ENCODE measurements around the gene PLOD3.
A peak's percentile ranks its signal among the peaks of the same experiment; 100 is the strongest.

PLOD3 gene

DNA sequence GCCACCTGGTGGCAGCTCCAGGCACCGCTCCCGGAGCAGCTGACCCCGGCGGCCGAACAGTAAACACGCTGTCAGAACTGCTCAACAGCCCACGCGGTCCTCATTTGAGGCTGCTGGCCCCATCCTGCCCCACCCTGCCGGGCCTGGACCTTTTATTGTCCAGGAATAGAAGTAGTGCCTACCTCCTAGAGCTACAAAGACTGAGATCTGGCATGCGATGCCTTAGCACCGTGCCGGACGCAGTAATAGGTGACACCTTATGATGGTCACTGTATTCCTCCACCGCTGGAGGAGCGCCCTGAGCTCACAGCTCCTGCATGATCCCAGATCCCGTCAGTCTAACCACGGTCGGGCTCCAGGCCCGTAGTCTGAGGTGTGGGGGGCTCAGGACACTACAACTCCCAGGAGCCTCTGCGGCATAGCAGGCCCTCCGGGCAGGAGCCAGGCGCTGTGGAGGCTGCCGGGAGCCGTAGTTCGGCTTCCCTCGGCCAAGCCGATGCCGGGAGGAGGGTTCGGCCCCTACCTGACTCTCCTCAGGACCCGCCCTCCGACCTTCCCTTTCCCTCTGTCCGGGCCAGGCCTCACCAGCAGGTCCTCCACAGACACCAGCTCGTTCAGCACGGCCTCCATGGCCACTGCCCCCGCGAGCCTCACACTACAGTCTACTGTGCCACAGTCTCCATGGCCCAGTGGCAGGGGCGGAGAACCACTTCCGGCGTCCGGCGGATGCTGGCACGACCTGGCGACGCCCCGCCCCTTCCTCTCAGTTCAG lies 27.2 kb upstream of the PLOD3 start, which contains the start of gene FIS1:
FIS1 (minus strand) TSS at position 707 of the 772 bp plus-strand sequence; CDS start at position 630, 77 bp downstream.
- peak within 1 kb of the TSS; percentile 76 for H3K4me2 ChIP-seq (ENCODE audit: insufficient read depth, low read length)
- peak within 1 kb of the TSS; percentile 71 to 79 for H3K4me3 ChIP-seq (ENCODE audit: low read depth in 1 of 2, low read length in 2 of 2)
- peak within 1 kb of the TSS; percentile 95 for H3K27ac ChIP-seq (ENCODE audit: low read length)
- DNase-seq: peak; percentile 92
- peaks cover 33% of the 10 kb centered on the region for H3K36me3 ChIP-seq (ENCODE audit: insufficient read depth, low read length)
- TF ChIP-seq, protein P1, sequence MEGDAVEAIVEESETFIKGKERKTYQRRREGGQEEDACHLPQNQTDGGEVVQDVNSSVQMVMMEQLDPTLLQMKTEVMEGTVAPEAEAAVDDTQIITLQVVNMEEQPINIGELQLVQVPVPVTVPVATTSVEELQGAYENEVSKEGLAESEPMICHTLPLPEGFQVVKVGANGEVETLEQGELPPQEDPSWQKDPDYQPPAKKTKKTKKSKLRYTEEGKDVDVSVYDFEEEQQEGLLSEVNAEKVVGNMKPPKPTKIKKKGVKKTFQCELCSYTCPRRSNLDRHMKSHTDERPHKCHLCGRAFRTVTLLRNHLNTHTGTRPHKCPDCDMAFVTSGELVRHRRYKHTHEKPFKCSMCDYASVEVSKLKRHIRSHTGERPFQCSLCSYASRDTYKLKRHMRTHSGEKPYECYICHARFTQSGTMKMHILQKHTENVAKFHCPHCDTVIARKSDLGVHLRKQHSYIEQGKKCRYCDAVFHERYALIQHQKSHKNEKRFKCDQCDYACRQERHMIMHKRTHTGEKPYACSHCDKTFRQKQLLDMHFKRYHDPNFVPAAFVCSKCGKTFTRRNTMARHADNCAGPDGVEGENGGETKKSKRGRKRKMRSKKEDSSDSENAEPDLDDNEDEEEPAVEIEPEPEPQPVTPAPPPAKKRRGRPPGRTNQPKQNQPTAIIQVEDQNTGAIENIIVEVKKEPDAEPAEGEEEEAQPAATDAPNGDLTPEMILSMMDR (IDR thresholded peaks at IDR 0.05; ENCODE audit: borderline replicate concordance, extremely low read depth, low read length, poor library complexity, severe bottlenecking): peak; percentile 84
- TF ChIP-seq EZH2 (IDR thresholded peaks at IDR 0.05; ENCODE audit: borderline replicate concordance, low read depth, low read length, severe bottlenecking): no peak
- H4K20me1 ChIP-seq (ENCODE audit: insufficient read depth, low read length): peaks cover 16% of the 10 kb centered on the region
- peak within 1 kb of the TSS; percentile 71 for H3K9ac ChIP-seq (ENCODE audit: low read depth, low read length)
- H3K27me3 ChIP-seq (ENCODE audit: insufficient read depth, low read length, poor library complexity): no peaks in the 10 kb centered on the region
- peaks cover 74% of the 10 kb centered on the region for H3K79me2 ChIP-seq (ENCODE audit: insufficient read depth, low read length)
- H3K4me1 ChIP-seq (ENCODE audit: insufficient read depth, low read length): peaks cover 41% of the 10 kb centered on the region
- H3K9me3 ChIP-seq (ENCODE audit: insufficient read depth, low read length, severe bottlenecking): no peaks in the 10 kb centered on the region
- peak; percentile 94 for ATAC-seq (ENCODE audit: insufficient read depth, low read depth)
- H2AFZ ChIP-seq (ENCODE audit: low read depth, low read length): peak within 1 kb of the TSS; percentile 94

DNA sequence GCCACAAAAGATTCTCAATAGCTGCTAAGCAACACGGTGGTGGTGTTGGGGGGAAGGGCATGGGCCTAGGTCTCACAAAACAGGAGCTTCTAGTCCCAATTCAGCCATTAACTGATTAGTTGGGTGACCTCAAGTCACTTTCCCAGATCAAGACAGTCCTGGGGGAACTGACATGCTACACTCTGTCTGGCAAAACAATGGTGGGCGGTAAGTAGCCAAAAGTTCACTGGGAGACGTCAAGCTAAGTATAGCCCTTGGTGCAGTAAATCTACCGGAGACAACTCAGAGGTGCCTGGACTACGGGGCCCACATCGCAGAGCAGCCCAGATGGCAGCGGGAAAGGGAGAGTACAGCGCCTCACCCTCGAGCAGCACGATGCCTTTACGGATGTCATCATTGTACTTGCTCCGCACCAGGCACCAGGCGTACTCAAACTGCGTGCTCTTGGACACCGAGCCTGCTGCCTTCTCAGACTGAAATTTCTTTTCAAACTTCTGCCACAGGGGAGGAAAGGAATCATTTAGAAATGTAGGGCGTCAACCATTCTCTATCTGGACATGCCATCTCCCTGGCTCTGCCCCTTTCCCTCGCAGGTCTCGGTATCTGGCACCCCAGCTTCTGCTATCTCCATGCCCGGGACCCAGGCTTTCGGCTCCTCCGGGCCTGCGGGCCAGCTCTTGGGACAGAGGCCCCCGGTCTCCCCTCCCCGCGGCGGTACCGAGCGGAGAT lies 26.4 kb upstream of the PLOD3 start:
- peaks cover 32% of the 10 kb centered on the region for H3K36me3 ChIP-seq (ENCODE audit: insufficient read depth, low read length)
- peaks cover 66% of the 10 kb centered on the region for H3K79me2 ChIP-seq (ENCODE audit: insufficient read depth, low read length)
- peaks cover 35% of the 10 kb centered on the region for H3K4me1 ChIP-seq (ENCODE audit: insufficient read depth, low read length)
- peak overlapping the region; percentile 71 to 79 for H3K4me3 ChIP-seq (ENCODE audit: low read depth in 1 of 2, low read length in 2 of 2)
- ATAC-seq (ENCODE audit: insufficient read depth, low read depth) (no peak), DNase-seq (no peak)
- H3K9me3 ChIP-seq (ENCODE audit: insufficient read depth, low read length, severe bottlenecking): no peaks in the 10 kb centered on the region
- H3K9ac ChIP-seq (ENCODE audit: low read depth, low read length): peak overlapping the region; percentile 71
- peak overlapping the region; percentile 95 for H3K27ac ChIP-seq (ENCODE audit: low read length)
- TF ChIP-seq EZH2 (IDR thresholded peaks at IDR 0.05; ENCODE audit: borderline replicate concordance, low read depth, low read length, severe bottlenecking): no peak
- TF ChIP-seq, protein P1 (IDR thresholded peaks at IDR 0.05; ENCODE audit: borderline replicate concordance, extremely low read depth, low read length, poor library complexity, severe bottlenecking): no peak
- peaks cover 20% of the 10 kb centered on the region for H4K20me1 ChIP-seq (ENCODE audit: insufficient read depth, low read length)
- peak overlapping the region; percentile 94 for H2AFZ ChIP-seq (ENCODE audit: low read depth, low read length)
- no peaks in the 10 kb centered on the region for H3K27me3 ChIP-seq (ENCODE audit: insufficient read depth, low read length, poor library complexity)
- H3K4me2 ChIP-seq (ENCODE audit: insufficient read depth, low read length): peak overlapping the region; percentile 76

DNA sequence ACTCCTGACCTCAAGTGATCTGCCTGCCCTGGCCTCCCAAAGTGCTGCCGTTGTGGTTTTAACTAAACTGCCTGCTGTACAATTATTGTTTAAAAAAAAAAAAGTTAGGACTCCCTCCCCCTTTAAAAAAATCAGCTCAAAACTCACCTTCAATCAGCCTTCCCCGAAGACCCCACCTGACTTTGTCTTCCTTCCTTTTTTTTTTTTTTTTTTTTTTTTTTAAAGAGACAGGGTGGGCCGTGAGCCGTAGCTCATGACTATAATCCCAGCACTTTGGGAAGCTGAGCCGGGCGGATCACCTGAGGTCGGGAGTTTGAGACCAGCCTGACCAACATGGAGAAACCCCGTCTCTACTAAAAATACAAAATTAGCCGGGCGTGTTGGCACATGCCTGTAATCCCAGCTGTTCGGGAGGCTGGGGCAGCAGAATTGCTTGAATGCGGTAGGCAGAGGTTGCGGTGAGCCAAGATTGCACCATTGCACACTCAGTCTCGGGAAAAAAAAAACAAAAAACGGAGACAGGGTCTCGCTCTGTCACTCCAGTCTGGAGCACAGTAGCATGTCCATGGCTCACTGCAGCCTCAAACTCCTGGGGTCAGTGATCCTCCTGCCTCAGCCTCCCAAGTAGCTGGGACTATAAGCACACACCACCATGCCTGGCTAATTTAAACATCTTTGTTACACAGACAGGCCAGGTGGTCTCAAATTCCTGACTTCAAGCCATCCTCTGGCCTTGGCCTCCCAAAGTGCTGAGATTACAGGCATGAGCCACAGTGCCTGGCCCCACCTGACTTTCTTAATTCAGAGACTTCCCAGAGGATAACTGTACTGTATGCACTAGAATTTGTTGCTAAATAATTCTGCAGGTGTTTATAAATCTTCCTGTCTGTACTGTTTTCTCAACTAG lies 24.3 kb upstream of the PLOD3 start:
- Histone ChIP-seq H2AFZ (ENCODE audit: low read depth, low read length) (no peak overlapping the region), H3K36me3 (ENCODE audit: insufficient read depth, low read length) (peaks cover 50% of the 10 kb centered on the region), H3K4me1 (ENCODE audit: insufficient read depth, low read length) (peaks cover 33% of the 10 kb centered on the region), H3K4me3 (ENCODE audit: low read depth in 1 of 2, low read length in 2 of 2) (no peak overlapping the region), H4K20me1 (ENCODE audit: insufficient read depth, low read length) (peaks cover 21% of the 10 kb centered on the region), H3K9me3 (ENCODE audit: insufficient read depth, low read length, severe bottlenecking) (no peaks in the 10 kb centered on the region), H3K9ac (ENCODE audit: low read depth, low read length) (no peak overlapping the region), H3K4me2 (ENCODE audit: insufficient read depth, low read length) (no peak overlapping the region), H3K27ac (ENCODE audit: low read length) (no peak overlapping the region), H3K27me3 (ENCODE audit: insufficient read depth, low read length, poor library complexity) (no peaks in the 10 kb centered on the region), H3K79me2 (ENCODE audit: insufficient read depth, low read length) (peaks cover 49% of the 10 kb centered on the region)
- no peak for TF ChIP-seq EZH2 (IDR thresholded peaks at IDR 0.05; ENCODE audit: borderline replicate concordance, low read depth, low read length, severe bottlenecking)
- TF ChIP-seq, protein P1 (IDR thresholded peaks at IDR 0.05; ENCODE audit: borderline replicate concordance, extremely low read depth, low read length, poor library complexity, severe bottlenecking): no peak
- no peak for ATAC-seq (ENCODE audit: insufficient read depth, low read depth)
- no peak for DNase-seq
